ENCODE measurements around the gene ANGEL1.

GRCh38 chr14:76770521-76771436 is 41.9 kb downstream of the ANGEL1 start:
- TF ChIP-seq CTCF (IDR thresholded peaks at IDR 0.05) (no peak), POLR2A (IDR thresholded peaks at IDR 0.05) (no peak)
